Keratinocyte (primary cell): ENCODE data around the gene PLEKHA6. TPM values are rescaled to one million over a fixed set of nuclear protein-coding genes. Genes with fewer than 3 reads are reported as not detected.

ENCODE experiments used
- DNase-seq: peaks from one replicate; pipeline ENCODE4 v3.0.0-alpha.2; 2011; ENCODE audit warnings: low read depth, missing footprints, low spot score
- FAIRE-seq: peaks from 2 replicates; lab custom pipeline; 2011; peaks lifted over from hg19 to GRCh38; lab: Jason Lieb, UNC
- H2AFZ ChIP-seq: 2 replicates; pipeline ENCODE4 v1.6.0; 2012; ENCODE audit warnings: low read length, control low read depth, inconsistent platforms; ENCODE audit not compliant: control insufficient read depth
- H3K27ac ChIP-seq: 2 replicates; pipeline ENCODE4 v1.5.1; 2011; ENCODE audit warnings: low read length; ENCODE audit not compliant: control insufficient read depth, insufficient read depth
- H3K27me3 ChIP-seq: 3 replicates; pipeline ENCODE4 v1.6.0; 2011; ENCODE audit warnings: low read length; ENCODE audit not compliant: control insufficient read depth, insufficient read depth; ENCODE audit errors: extremely low read depth
- H3K36me3 ChIP-seq, 2 experiments: 2 replicates in 1 of 2; 3 replicates in 1 of 2; pipeline ENCODE4 v1.5.1; 2011; ENCODE audit warnings: low read length in 2 of 2, mild to moderate bottlenecking in 1 of 2; ENCODE audit not compliant: control insufficient read depth in 2 of 2, insufficient read depth in 2 of 2; ENCODE audit errors: extremely low read depth in 1 of 2
- H3K4me1 ChIP-seq: 3 replicates; pipeline ENCODE4 v1.5.1; 2011; ENCODE audit warnings: low read length; ENCODE audit not compliant: control insufficient read depth, insufficient read depth; ENCODE audit errors: extremely low read depth
- H3K4me2 ChIP-seq: 3 replicates; pipeline ENCODE4 v1.6.0; 2011; ENCODE audit warnings: low read depth, low read length; ENCODE audit not compliant: control insufficient read depth, insufficient read depth; ENCODE audit errors: extremely low read depth
- H3K4me3 ChIP-seq, 3 experiments: fragments of 200-600 bp in 1 of 3; sonication (generic) in 1 of 3; 2 replicates in 2 of 3; 3 replicates in 1 of 3; pipeline ENCODE4 v1.5.1; 2011 to 2016; ENCODE audit warnings: low read length in 3 of 3, mild to moderate bottlenecking in 3 of 3, control low read depth in 2 of 3, inconsistent platforms in 1 of 3, low read depth in 1 of 3, mixed read lengths in 1 of 3, mixed run types in 1 of 3, moderate library complexity in 1 of 3; ENCODE audit not compliant: control insufficient read depth in 2 of 3, insufficient read depth in 2 of 3; ENCODE audit errors: extremely low read depth in 1 of 3
- H3K79me2 ChIP-seq: 2 replicates; pipeline ENCODE4 v1.6.0; 2012; ENCODE audit warnings: low read length; ENCODE audit not compliant: control insufficient read depth, insufficient read depth
- H3K9ac ChIP-seq: 3 replicates; pipeline ENCODE4 v1.6.0; 2011; ENCODE audit warnings: low read length; ENCODE audit not compliant: control insufficient read depth, insufficient read depth; ENCODE audit errors: extremely low read depth
- H3K9me1 ChIP-seq: 3 replicates; pipeline ENCODE4 v1.6.0; 2011; ENCODE audit warnings: low read length; ENCODE audit not compliant: control insufficient read depth, insufficient read depth; ENCODE audit errors: extremely low read depth
- H3K9me3 ChIP-seq: 2 replicates; pipeline ENCODE4 v1.5.1; 2012; ENCODE audit warnings: low read depth, low read length; ENCODE audit not compliant: control insufficient read depth
- H4K20me1 ChIP-seq: 3 replicates; pipeline ENCODE4 v1.6.0; 2011; ENCODE audit warnings: low read length; ENCODE audit not compliant: control insufficient read depth, insufficient read depth; ENCODE audit errors: extremely low read depth
- EZH2 ChIP-seq: IDR thresholded peaks from one replicate; pipeline ENCODE4 v1.6.1; 2012; ENCODE audit warnings: inconsistent platforms, mild to moderate bottlenecking, low read length, moderate library complexity
- dilution Hi-C: fragments of 300-500 bp; cut with MboI; formaldehyde crosslinking; loops from one replicate; pipeline ENCODE4 v1.7.0; 2020; ENCODE audit warnings: low sequenced_read_pairs; ENCODE audit not compliant: extremely low pct_ligation_motif_present
- polyA plus RNA-seq, 5 experiments: library from polyadenylated mRNA; depleted of rRNA in 3 of 5; stranded (reverse) in 3 of 5; stranded (forward) in 1 of 5; unstranded in 1 of 5; fragments of >200 nt; gene quantifications; 1 replicate in 1 of 5; 2 replicates in 3 of 5; 3 replicates in 1 of 5; pipeline versions ENCODE4 v1.2.1 to v1.2.3, GENCODE V29; 2011 to 2012; ENCODE audit warnings: missing spikeins in 2 of 5, low read depth in 1 of 5, low replicate concordance in 1 of 5
- TF ChIP-seq, protein P1 (sequence below), 3 experiments: IDR thresholded peaks in 1 of 3; conservative IDR thresholded peaks in 1 of 3; optimal IDR thresholded peaks in 1 of 3; 2 replicates in 2 of 3; 3 replicates in 1 of 3; pipeline versions ENCODE3 to v1.5.1; 2011; ENCODE audit warnings: low read length in 3 of 3, mild to moderate bottlenecking in 3 of 3, moderate library complexity in 2 of 3, control low read depth in 1 of 3, inconsistent platforms in 1 of 3; ENCODE audit not compliant: insufficient read depth in 2 of 3; ENCODE audit errors: extremely low read depth in 1 of 3

PLEKHA6 gene
- polyA plus RNA-seq, 1 donor (not counting 4 experiments of a cell fraction or from before 2014, with no cell fraction given): 1.5 TPM

DNA sequence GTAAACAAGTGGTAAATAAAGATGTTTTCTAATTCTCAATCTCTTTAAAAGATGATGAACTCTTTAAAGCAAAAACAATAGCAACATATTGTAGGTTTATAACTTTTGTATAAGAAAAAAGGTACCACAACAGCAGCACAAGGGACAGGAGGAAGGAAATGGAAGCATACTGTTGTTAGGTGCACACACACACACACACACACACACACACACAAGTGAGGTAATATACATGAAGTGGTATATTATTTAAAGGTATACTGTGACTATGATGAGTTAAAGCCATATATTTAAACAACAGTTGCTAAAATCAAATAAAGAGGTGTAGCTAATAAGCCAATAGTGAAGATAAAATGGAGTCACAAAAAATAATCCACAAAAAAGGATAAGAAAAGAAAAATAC is 31.9 kb upstream of the PLEKHA6 start:
- no peaks in the 10 kb centered on the region for H3K27me3 ChIP-seq
- FAIRE-seq: no peak
- no peak overlapping the region for H3K4me3 ChIP-seq
- H4K20me1 ChIP-seq: no peaks in the 10 kb centered on the region
- H3K9me1 ChIP-seq: no peaks in the 10 kb centered on the region
- dilution Hi-C loops: no loop called here
- no peaks in the 10 kb centered on the region for H3K9me3 ChIP-seq
- no peak for DNase-seq
- no peak overlapping the region for H2AFZ ChIP-seq
- H3K9ac ChIP-seq: no peak overlapping the region
- TF ChIP-seq EZH2: no peak
- TF ChIP-seq, protein P1, sequence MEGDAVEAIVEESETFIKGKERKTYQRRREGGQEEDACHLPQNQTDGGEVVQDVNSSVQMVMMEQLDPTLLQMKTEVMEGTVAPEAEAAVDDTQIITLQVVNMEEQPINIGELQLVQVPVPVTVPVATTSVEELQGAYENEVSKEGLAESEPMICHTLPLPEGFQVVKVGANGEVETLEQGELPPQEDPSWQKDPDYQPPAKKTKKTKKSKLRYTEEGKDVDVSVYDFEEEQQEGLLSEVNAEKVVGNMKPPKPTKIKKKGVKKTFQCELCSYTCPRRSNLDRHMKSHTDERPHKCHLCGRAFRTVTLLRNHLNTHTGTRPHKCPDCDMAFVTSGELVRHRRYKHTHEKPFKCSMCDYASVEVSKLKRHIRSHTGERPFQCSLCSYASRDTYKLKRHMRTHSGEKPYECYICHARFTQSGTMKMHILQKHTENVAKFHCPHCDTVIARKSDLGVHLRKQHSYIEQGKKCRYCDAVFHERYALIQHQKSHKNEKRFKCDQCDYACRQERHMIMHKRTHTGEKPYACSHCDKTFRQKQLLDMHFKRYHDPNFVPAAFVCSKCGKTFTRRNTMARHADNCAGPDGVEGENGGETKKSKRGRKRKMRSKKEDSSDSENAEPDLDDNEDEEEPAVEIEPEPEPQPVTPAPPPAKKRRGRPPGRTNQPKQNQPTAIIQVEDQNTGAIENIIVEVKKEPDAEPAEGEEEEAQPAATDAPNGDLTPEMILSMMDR (optimal IDR thresholded peaks at IDR 0.05 in 1 of 3, IDR thresholded peaks at IDR 0.05 in 1 of 3, conservative IDR thresholded peaks at IDR 0.05 in 1 of 3; ENCODE audit: extremely low read depth in 1 of 3, insufficient read depth in 2 of 3, low read length in 3 of 3): no peak
- no peaks in the 10 kb centered on the region for H3K36me3 ChIP-seq
- no peaks in the 10 kb centered on the region for H3K79me2 ChIP-seq
- no peak overlapping the region for H3K4me2 ChIP-seq
- no peaks in the 10 kb centered on the region for H3K4me1 ChIP-seq
- H3K27ac ChIP-seq: no peak overlapping the region

DNA sequence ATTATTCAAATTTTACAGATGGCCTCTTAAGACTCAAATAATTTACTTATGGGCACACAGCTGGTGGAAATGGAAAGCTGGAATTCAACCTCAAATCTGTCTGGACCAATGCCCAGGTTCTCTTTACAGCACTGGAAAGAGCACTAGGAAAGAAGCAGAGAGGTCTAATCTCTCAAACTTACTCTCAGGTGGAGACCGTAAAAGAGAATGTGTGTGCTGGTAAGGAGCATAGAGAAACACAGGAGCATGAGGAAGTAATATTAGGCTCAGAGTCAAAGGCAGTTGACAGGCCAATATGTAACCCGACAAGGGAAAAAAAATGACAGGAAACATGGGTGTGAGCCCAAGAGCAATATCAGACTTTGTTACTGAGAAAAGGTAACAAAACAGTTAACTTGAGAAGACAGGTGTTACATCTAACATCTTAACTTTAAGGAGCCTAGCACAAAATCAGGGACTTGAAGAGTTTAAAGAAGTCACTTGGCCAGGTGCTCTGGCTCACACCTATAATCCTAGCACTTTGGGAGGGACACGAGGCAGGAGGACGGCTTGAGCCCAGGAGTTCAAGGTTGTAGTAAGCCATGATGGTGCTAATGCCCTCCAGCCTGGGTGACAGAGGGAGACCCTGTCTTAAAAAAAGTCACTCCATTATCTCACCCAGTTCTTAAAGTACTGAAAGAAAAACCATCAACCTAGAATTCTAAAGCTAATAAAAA is 31.2 kb upstream of the PLEKHA6 start:
- Histone ChIP-seq H3K27me3 (no peaks in the 10 kb centered on the region), H3K4me3 (no peak overlapping the region), H3K4me1 (no peaks in the 10 kb centered on the region), H3K36me3 (no peaks in the 10 kb centered on the region), H3K4me2 (no peak overlapping the region), H2AFZ (no peak overlapping the region), H3K9ac (no peak overlapping the region), H3K79me2 (no peaks in the 10 kb centered on the region), H3K9me3 (no peaks in the 10 kb centered on the region), H4K20me1 (no peaks in the 10 kb centered on the region), H3K9me1 (no peaks in the 10 kb centered on the region), H3K27ac (no peak overlapping the region)
- TF ChIP-seq, protein P1 (optimal IDR thresholded peaks at IDR 0.05 in 1 of 3, IDR thresholded peaks at IDR 0.05 in 1 of 3, conservative IDR thresholded peaks at IDR 0.05 in 1 of 3; ENCODE audit: extremely low read depth in 1 of 3, insufficient read depth in 2 of 3, low read length in 3 of 3): no peak
- TF ChIP-seq EZH2: no peak
- DNase-seq: no peak
- no peak for FAIRE-seq
- dilution Hi-C loops: no loop called here
